ENCODE data around the gene DERL2. TPM values are rescaled to one million over a fixed set of nuclear protein-coding genes. Genes with fewer than 3 reads are reported as not detected.

The DERL2 gene
- total and polyA plus RNA-seq, 9 of the 15 experiments (the other 6 are each of a cell fraction or from before 2014, with no cell fraction given), result 11.5 to 105 (median 30.7) TPM

GRCh38 chr17:5438716-5439445 is 47.1 kb downstream of the DERL2 start, which contains the start of gene C1QBP (continued):
- TF ChIP-seq ARHGAP35 (IDR thresholded peaks at IDR 0.05; ENCODE audit: partially characterized antibody) (no peak), THRAP3 (IDR thresholded peaks at IDR 0.05; ENCODE audit: borderline replicate concordance) (no peak), ZSCAN29 (IDR thresholded peaks at IDR 0.05) (peak; percentile 93), RBBP5 (IDR thresholded peaks at IDR 0.05; ENCODE audit: borderline replicate concordance, insufficient read depth, low read length, poor library complexity, severe bottlenecking) (peak; percentile 97), SPI1 (IDR thresholded peaks at IDR 0.05; ENCODE audit: borderline replicate concordance, low read depth, low read length) (no peak), MGA (IDR thresholded peaks at IDR 0.05) (no peak), SIN3B (IDR thresholded peaks at IDR 0.05; ENCODE audit: low read depth) (peak; percentile 80), ZNF512 (tag; IDR thresholded peaks at IDR 0.05) (no peak), ZNF224 (CRISPR knock-in tag; IDR thresholded peaks at IDR 0.05) (no peak), GABPA (tag; conservative IDR thresholded peaks at IDR 0.05; ENCODE audit: low read depth) (peak; percentile 94), SMAD3 (CRISPR knock-in tag; conservative IDR thresholded peaks at IDR 0.05) (no peak), PHF8 (IDR thresholded peaks at IDR 0.05; ENCODE audit: borderline replicate concordance, low read length) (peak; percentile 92; the same call in 1 of the 2 replicates), LCOR (CRISPR knock-in tag; IDR thresholded peaks at IDR 0.05) (0 out of 2 replicates have a peak, but pooled peaks have one; percentile 75), ZNF766 (CRISPR knock-in tag; conservative IDR thresholded peaks at IDR 0.05) (0 out of 2 replicates have a peak, but pooled peaks have one; percentile 28), GABPB1 (CRISPR knock-in tag; IDR thresholded peaks at IDR 0.05) (peak; percentile 86)
